Tibial artery (tissue), 4 donors: ENCODE data around the gene ANGPT4.

ENCODE experiments used
- DNase-seq, 2 donors: peaks; one replicate each; pipeline ENCODE4 v3.0.0-alpha.2; 2019
- H3K27ac ChIP-seq, 2 donors: fragments of 200-600 bp; sonication (generic) in 1 of 2; 1 replicate in 1 of 2; 2 replicates in 1 of 2; pipeline ENCODE4 v1.5.1; 2018 to 2019; ENCODE audit warnings: mild to moderate bottlenecking in 1 of 2
- H3K27me3 ChIP-seq, 2 donors: fragments of 200-600 bp; sonication (generic) in 1 of 2; one replicate each; pipeline versions ENCODE4 v1.5.1 to v1.6.0; 2016 to 2019
- H3K36me3 ChIP-seq, 3 donors: fragments of 200-600 bp; sonication (generic) in 2 of 3; one replicate each; pipeline ENCODE4 v1.5.1; 2016 to 2019; ENCODE audit warnings: mild to moderate bottlenecking in 2 of 3
- H3K4me1 ChIP-seq, 4 donors: fragments of 200-600 bp; sonication (generic) in 2 of 4; 1 replicate in 3 of 4; 2 replicates in 1 of 4; pipeline ENCODE4 v1.5.1; 2016 to 2019
- H3K4me3 ChIP-seq, 2 donors: fragments of 200-600 bp; sonication (generic) in 1 of 2; 1 replicate in 1 of 2; 2 replicates in 1 of 2; pipeline ENCODE4 v1.5.1; 2018 to 2019; ENCODE audit warnings: mild to moderate bottlenecking in 2 of 2
- H3K9me3 ChIP-seq, 3 donors: fragments of 200-600 bp; sonication (generic) in 1 of 3; one replicate each; pipeline ENCODE4 v1.5.1; 2016 to 2019
- CTCF ChIP-seq, 2 experiments: fragments of 200-600 bp in 1 of 2; fragments of 450-650 bp in 1 of 2; IDR thresholded peaks; one replicate each; pipeline ENCODE4 v1.5.1; 2017 to 2019; ENCODE audit warnings: antibody characterized with exemption in 2 of 2, mild to moderate bottlenecking in 1 of 2, moderate library complexity in 1 of 2
- intact Hi-C: fragments of 100-400 bp; cut with DNase I; formaldehyde crosslinking; loops from one replicate; pipeline ENCODE4 v1.15.0; 2023; ENCODE audit warnings: low total_unique reads

ANGPT4 gene

GRCh38 chr20:872855-873520, 43.1 kb downstream of the ANGPT4 start:
- Histone ChIP-seq H3K4me1 (no peaks in the 10 kb centered on the region), H3K36me3 (no peaks in the 10 kb centered on the region), H3K27ac (no peak overlapping the region), H3K4me3 (no peak overlapping the region), H3K9me3 (no peaks in the 10 kb centered on the region), H3K27me3 (peaks cover 0 to 4% of the 10 kb centered on the region in 2 donors)
- no peak for TF ChIP-seq CTCF (IDR thresholded peaks at IDR 0.05)
- no peak for DNase-seq
- intact Hi-C loops = no loop called here

GRCh38 chr20:871948-872347, 44.2 kb downstream of the ANGPT4 start:
- Histone ChIP-seq H3K9me3 (no peaks in the 10 kb centered on the region), H3K36me3 (no peaks in the 10 kb centered on the region), H3K27me3 (peaks cover 0 to 4% of the 10 kb centered on the region in 2 donors), H3K4me1 (no peaks in the 10 kb centered on the region), H3K27ac (no peak overlapping the region), H3K4me3 (no peak overlapping the region)
- no peak for DNase-seq
- no peak for TF ChIP-seq CTCF (IDR thresholded peaks at IDR 0.05)
- intact Hi-C loops = no loop called here

GRCh38 chr20:871436-871835, 44.7 kb downstream of the ANGPT4 start:
- no peak for DNase-seq
- Histone ChIP-seq H3K9me3 (no peaks in the 10 kb centered on the region), H3K27ac (no peak overlapping the region), H3K4me3 (no peak overlapping the region), H3K36me3 (no peaks in the 10 kb centered on the region), H3K27me3 (peaks cover 0 to 4% of the 10 kb centered on the region in 2 donors), H3K4me1 (no peaks in the 10 kb centered on the region)
- no peak for TF ChIP-seq CTCF (IDR thresholded peaks at IDR 0.05)
- intact Hi-C loops = no loop called here

GRCh38 chr20:870758-871157, 45.4 kb downstream of the ANGPT4 start:
- no peaks in the 10 kb centered on the region for H3K4me1 ChIP-seq
- H3K4me3 ChIP-seq = no peak overlapping the region
- H3K27me3 ChIP-seq = peaks cover 0 to 6% of the 10 kb centered on the region in 2 donors
- intact Hi-C loops = no loop called here
- no peak for DNase-seq
- H3K27ac ChIP-seq = no peak overlapping the region
- no peak for TF ChIP-seq CTCF (IDR thresholded peaks at IDR 0.05)
- no peaks in the 10 kb centered on the region for H3K9me3 ChIP-seq
- H3K36me3 ChIP-seq = no peaks in the 10 kb centered on the region

GRCh38 chr20:869606-870005, 46.5 kb downstream of the ANGPT4 start:
- H3K4me1 ChIP-seq = no peaks in the 10 kb centered on the region
- H3K9me3 ChIP-seq = no peaks in the 10 kb centered on the region
- H3K36me3 ChIP-seq = no peaks in the 10 kb centered on the region
- intact Hi-C loops = no loop called here
- no peak for DNase-seq
- no peak overlapping the region for H3K4me3 ChIP-seq
- no peak overlapping the region for H3K27ac ChIP-seq
- peaks cover 0 to 9% of the 10 kb centered on the region in 2 donors for H3K27me3 ChIP-seq
- no peak for TF ChIP-seq CTCF (IDR thresholded peaks at IDR 0.05)

GRCh38 chr20:868279-868678, 47.9 kb downstream of the ANGPT4 start:
- H3K4me1 ChIP-seq = no peaks in the 10 kb centered on the region
- no peak overlapping the region for H3K4me3 ChIP-seq
- H3K27me3 ChIP-seq = peaks cover 0 to 9% of the 10 kb centered on the region in 2 donors
- H3K36me3 ChIP-seq = no peaks in the 10 kb centered on the region
- H3K9me3 ChIP-seq = no peaks in the 10 kb centered on the region
- intact Hi-C loops = no loop called here
- TF ChIP-seq CTCF (IDR thresholded peaks at IDR 0.05) = no peak
- H3K27ac ChIP-seq = no peak overlapping the region
- no peak for DNase-seq
